T-cell (primary cell): ENCODE data around the gene ARHGEF12. TPM values are rescaled to one million over a fixed set of nuclear protein-coding genes. Genes with fewer than 3 reads are reported as not detected.

ENCODE experiments used
- ATAC-seq, 4 experiments: fragments of 200-7000 bp in 3 of 4; fragments of 150-1000 bp in 1 of 4; cut with Tn5 transposase; replicated peaks in 1 of 4; 1 replicate in 3 of 4; 2 replicates in 1 of 4; pipeline ENCODE4 v1.10.0; 2021; ENCODE audit warnings: moderate library complexity in 3 of 4, mild to moderate bottlenecking in 2 of 4, moderate number of reproducible peaks in 1 of 4
- CTCF ChIA-PET, 2 donors: fragments of 300-600 bp; sonication (Branson Sonifier 250); formaldehyde crosslinking; loops; one replicate each; lab custom pipeline; 2022; ENCODE audit warnings: antibody characterized with exemption in 2 of 2; lab: Charles Lee
- POLR2A ChIA-PET, 2 donors: fragments of 300-600 bp; sonication (Branson Sonifier 250); formaldehyde crosslinking; loops; one replicate each; lab custom pipeline; 2022; ENCODE audit warnings: antibody characterized with exemption in 2 of 2; lab: Charles Lee
- DNase-seq, 35 experiments: peaks; one replicate each; pipeline versions ENCODE4 v3.0.0 to v3.0.0-alpha.2; 2013 to 2023
- H3K27ac ChIP-seq: one replicate; pipeline ENCODE4 v1.5.1; 2013; ENCODE audit warnings: low read length
- H3K27me3 ChIP-seq, 2 experiments: replicated peaks in 1 of 2; 1 replicate in 1 of 2; 2 replicates in 1 of 2; pipeline versions ENCODE4 v1.6.1 to v1.7.0; 2013; ENCODE audit warnings: low read length in 1 of 2, mixed read lengths in 1 of 2; ENCODE audit not compliant: control insufficient read depth in 2 of 2, insufficient read depth in 2 of 2; ENCODE audit errors: extremely low read depth in 1 of 2
- H3K36me3 ChIP-seq, 2 donors: 1 replicate in 1 of 2; 2 replicates in 1 of 2; pipeline versions ENCODE4 v1.6.1 to v1.7.0; 2013; ENCODE audit warnings: low read length in 1 of 2; ENCODE audit not compliant: control insufficient read depth in 2 of 2, insufficient read depth in 1 of 2; ENCODE audit errors: extremely low read depth in 1 of 2
- H3K4me1 ChIP-seq, 2 experiments: 1 replicate in 1 of 2; 2 replicates in 1 of 2; pipeline versions ENCODE4 v1.6.1 to v1.7.0; 2013; ENCODE audit warnings: low read length in 2 of 2, mixed read lengths in 1 of 2; ENCODE audit not compliant: insufficient read depth in 2 of 2, control insufficient read depth in 1 of 2; ENCODE audit errors: extremely low read depth in 1 of 2
- H3K4me3 ChIP-seq, 2 donors: 1 replicate in 1 of 2; 2 replicates in 1 of 2; pipeline versions ENCODE4 v1.5.1 to v1.7.0; 2013; ENCODE audit warnings: mild to moderate bottlenecking in 2 of 2, low read length in 1 of 2, moderate library complexity in 1 of 2; ENCODE audit not compliant: control insufficient read depth in 1 of 2; ENCODE audit errors: extremely low read depth in 1 of 2
- H3K9me3 ChIP-seq: 2 replicates; pipeline ENCODE4 v1.7.0; 2013
- H3K27ac Mint-ChIP-seq, 2 donors: one replicate each; pipeline ENCODE4 v1.8.0; 2020 to 2021; ENCODE audit warnings: mild to moderate bottlenecking in 2 of 2, mixed read lengths in 2 of 2
- H3K27me3 Mint-ChIP-seq, 2 donors: one replicate each; pipeline ENCODE4 v1.8.0; 2021 to 2022; ENCODE audit warnings: mixed read lengths in 2 of 2
- H3K36me3 Mint-ChIP-seq: one replicate; pipeline ENCODE4 v1.8.0; 2021; ENCODE audit warnings: mixed read lengths
- H3K4me1 Mint-ChIP-seq, 3 donors: one replicate each; pipeline ENCODE4 v1.8.0; 2020 to 2022; ENCODE audit warnings: mixed read lengths in 3 of 3, mild to moderate bottlenecking in 1 of 3
- H3K4me3 Mint-ChIP-seq, 3 donors: one replicate each; pipeline ENCODE4 v1.8.0; 2020 to 2022; ENCODE audit warnings: mild to moderate bottlenecking in 3 of 3, mixed read lengths in 3 of 3, moderate library complexity in 3 of 3
- H3K9me3 Mint-ChIP-seq, 3 donors: one replicate each; pipeline ENCODE4 v1.8.0; 2020 to 2022; ENCODE audit warnings: mixed read lengths in 3 of 3
- WGBS: methylation state at CpG from one replicate; pipeline ENCODE4 v1.1.5; 2013; ENCODE audit warnings: missing lambda C conversion rate; ENCODE audit not compliant: insufficient coverage; 5-methylcytosine and 5-hydroxymethylcytosine counted together
- total RNA-seq, 35 experiments: library from RNA in 6 of 35; stranded (reverse) in 6 of 35; fragments of 120-200 nt in 1 of 35; gene quantifications; one replicate each; pipeline versions ENCODE4 v1.2.1 to v1.2.4 and lab custom pipeline; 2013 to 2026

ARHGEF12 gene
- total RNA-seq, 5 donors from 2014 or later (not counting 1 experiment from before 2014, with no cell fraction given): 4.8 to 12.8 (median 8.0) TPM

GRCh38 chr11:120399307-120399706 lies 63.1 kb downstream of the ARHGEF12 start:
- DNase-seq: no peak
- WGBS: 86% methylated on average over 2 of the region's 2 CpGs
- H3K9me3 Mint-ChIP-seq: peaks cover 0 to 4% (median 0%) of the 10 kb centered on the region in 3 donors

GRCh38 chr11:120400564-120401364 lies 64.6 kb downstream of the ARHGEF12 start:
- ATAC-seq (no peak), DNase-seq (no peak)
- H3K27me3 Mint-ChIP-seq: peaks cover 6 to 7% of the 10 kb centered on the region in 2 donors
- Histone ChIP-seq H3K27me3 (no peaks in the 10 kb centered on the region), H3K4me1 (no peaks in the 10 kb centered on the region), H3K9me3 (no peaks in the 10 kb centered on the region), H3K4me3 (no peak overlapping the region), H3K36me3 (no peaks in the 10 kb centered on the region), H3K27ac (no peak overlapping the region)
- H3K4me3 Mint-ChIP-seq: no peak overlapping the region
- H3K36me3 Mint-ChIP-seq: no peaks in the 10 kb centered on the region
- ChIA-PET CTCF (no interaction called here), POLR2A (no interaction called here)
- H3K27ac Mint-ChIP-seq: no peak overlapping the region
- H3K9me3 Mint-ChIP-seq: no peaks in the 10 kb centered on the region
- WGBS: 100% methylated on average over 5 of the region's 7 CpGs
- H3K4me1 Mint-ChIP-seq: peaks cover 0 to 2% (median 0%) of the 10 kb centered on the region in 3 donors

More at GRCh38 chr11:120399307-120399706, 63.1 kb downstream of the ARHGEF12 start:
- Histone ChIP-seq H3K27me3 (no peaks in the 10 kb centered on the region), H3K4me3 (no peak overlapping the region), H3K36me3 (no peaks in the 10 kb centered on the region), H3K9me3 (no peaks in the 10 kb centered on the region), H3K4me1 (no peaks in the 10 kb centered on the region), H3K27ac (no peak overlapping the region)
- CTCF ChIA-PET: interaction anchor here in 1 of 2 donors (0.8 kb wide), 1 partner anchor 357 kb away, joined by 3 read pairs; no protein-coding TSS in a partner anchor
- Mint-ChIP-seq H3K27ac (no peak overlapping the region), H3K27me3 (peaks cover 13% of the 10 kb centered on the region in 2 donors), H3K36me3 (no peaks in the 10 kb centered on the region), H3K4me3 (no peak overlapping the region), H3K4me1 (peaks cover 0 to 2% (median 0%) of the 10 kb centered on the region in 3 donors)
- no peak for ATAC-seq
- POLR2A ChIA-PET: interaction anchor here in 1 of 2 donors (0.5 kb wide), 1 partner anchor 24 kb away, joined by 4 read pairs; no protein-coding TSS in a partner anchor

GRCh38 chr11:120401506-120401905 lies 65.3 kb downstream of the ARHGEF12 start:
- Histone ChIP-seq H3K4me3 (no peak overlapping the region), H3K36me3 (no peaks in the 10 kb centered on the region), H3K9me3 (no peaks in the 10 kb centered on the region), H3K4me1 (no peaks in the 10 kb centered on the region), H3K27ac (no peak overlapping the region), H3K27me3 (no peaks in the 10 kb centered on the region)
- POLR2A ChIA-PET: no interaction called here
- ATAC-seq (no peak), DNase-seq (no peak)
- Mint-ChIP-seq H3K4me3 (no peak overlapping the region), H3K9me3 (no peaks in the 10 kb centered on the region), H3K36me3 (no peaks in the 10 kb centered on the region), H3K27me3 (peaks cover 2 to 4% of the 10 kb centered on the region in 2 donors), H3K4me1 (peaks cover 0 to 2% (median 0%) of the 10 kb centered on the region in 3 donors), H3K27ac (no peak overlapping the region)
- WGBS: no CpG with 5 or more reads among the region's 1 CpG
- CTCF ChIA-PET: no interaction called here

GRCh38 chr11:120403966-120404365 lies 67.8 kb downstream of the ARHGEF12 start:
- no peaks in the 10 kb centered on the region for H3K27me3 ChIP-seq
- Mint-ChIP-seq H3K4me1 (peaks cover 0 to 2% (median 0%) of the 10 kb centered on the region in 3 donors), H3K36me3 (no peaks in the 10 kb centered on the region), H3K9me3 (no peaks in the 10 kb centered on the region), H3K27me3 (peaks cover 2 to 4% of the 10 kb centered on the region in 2 donors), H3K4me3 (no peak overlapping the region), H3K27ac (no peak overlapping the region)
- ChIA-PET CTCF (no interaction called here), POLR2A (interaction anchor here in 1 of 2 donors (0.5 kb wide), 1 partner anchor 21 kb away, joined by 6 read pairs; no protein-coding TSS in a partner anchor)
- no peak overlapping the region for H3K27ac ChIP-seq
- H3K36me3 ChIP-seq: no peaks in the 10 kb centered on the region
- no peak for DNase-seq
- no peak overlapping the region for H3K4me3 ChIP-seq
- no peaks in the 10 kb centered on the region for H3K4me1 ChIP-seq
- ATAC-seq: no peak
- no peaks in the 10 kb centered on the region for H3K9me3 ChIP-seq

GRCh38 chr11:120404495-120404894 lies 68.3 kb downstream of the ARHGEF12 start:
- H3K27ac ChIP-seq: no peak overlapping the region
- no peaks in the 10 kb centered on the region for H3K9me3 ChIP-seq
- H3K4me1 ChIP-seq: no peaks in the 10 kb centered on the region
- no peak overlapping the region for H3K27ac Mint-ChIP-seq
- 100% methylated on average over 2 of the region's 6 CpGs for WGBS
- no peaks in the 10 kb centered on the region for H3K27me3 ChIP-seq
- no peaks in the 10 kb centered on the region for H3K9me3 Mint-ChIP-seq
- no peak overlapping the region for H3K4me3 ChIP-seq
- ATAC-seq (no peak), DNase-seq (no peak)
- H3K36me3 ChIP-seq: no peaks in the 10 kb centered on the region
- ChIA-PET CTCF (no interaction called here), POLR2A (no interaction called here)
- peaks cover 2 to 4% of the 10 kb centered on the region in 2 donors for H3K27me3 Mint-ChIP-seq
- H3K4me3 Mint-ChIP-seq: no peak overlapping the region
- H3K36me3 Mint-ChIP-seq: no peaks in the 10 kb centered on the region
- peaks cover 0 to 2% (median 0%) of the 10 kb centered on the region in 3 donors for H3K4me1 Mint-ChIP-seq

- H3K4me3 Mint-ChIP-seq: no peak overlapping the region
- ATAC-seq (no peak), DNase-seq (no peak)
- Histone ChIP-seq H3K27ac (no peak overlapping the region), H3K9me3 (no peaks in the 10 kb centered on the region), H3K4me3 (no peak overlapping the region), H3K36me3 (no peaks in the 10 kb centered on the region), H3K4me1 (no peaks in the 10 kb centered on the region), H3K27me3 (no peaks in the 10 kb centered on the region)
- H3K27me3 Mint-ChIP-seq: no peaks in the 10 kb centered on the region
- CTCF ChIA-PET: interaction anchor here in 1 of 2 donors (0.7 kb wide), 1 partner anchor 107 kb away, joined by 3 read pairs; no protein-coding TSS in a partner anchor
- H3K27ac Mint-ChIP-seq: no peak overlapping the region
- peaks cover 5% of the 10 kb centered on the region for H3K36me3 Mint-ChIP-seq
- POLR2A ChIA-PET: no interaction called here
- no peaks in the 10 kb centered on the region for H3K9me3 Mint-ChIP-seq
- H3K4me1 Mint-ChIP-seq: no peaks in the 10 kb centered on the region
- no CpG with 5 or more reads among the region's 5 CpGs for WGBS
Observed at GRCh38 chr11:120409655-120410054, 73.4 kb downstream of the ARHGEF12 start.
